GM23338 (cell line): ENCODE data around the gene ACTL6B. TPM values are rescaled to one million over a fixed set of nuclear protein-coding genes. Genes with fewer than 3 reads are reported as not detected.

Source experiments
- ATAC-seq: fragments of 200-7000 bp; cut with Tn5 transposase; 3 replicates; pipeline ENCODE4 v1.9.1; 2020
- DNase-seq: peaks from one replicate; pipeline ENCODE4 v3.0.0-alpha.2; 2015; ENCODE audit warnings: low spot score
- H2AFZ ChIP-seq: fragments of 200-600 bp; sonication (generic); 2 replicates; pipeline ENCODE4 v1.8.0; 2016; ENCODE audit warnings: antibody characterized with exemption, mild to moderate bottlenecking, moderate library complexity
- H3F3A ChIP-seq: fragments of 200-600 bp; sonication (generic); replicated peaks from 2 replicates; pipeline ENCODE4 v1.8.0; 2017; ENCODE audit warnings: antibody characterized with exemption, mixed run types, low read depth
- H3K27ac ChIP-seq: fragments of 200-600 bp; sonication (generic); 2 replicates; pipeline ENCODE4 v1.6.1; 2016; ENCODE audit warnings: low read depth
- H3K27me3 ChIP-seq: fragments of 200-600 bp; sonication (generic); 2 replicates; pipeline ENCODE4 v1.8.0; 2016; ENCODE audit warnings: mild to moderate bottlenecking, mixed run types, moderate library complexity; ENCODE audit not compliant: insufficient read depth
- H3K36me3 ChIP-seq: fragments of 200-600 bp; sonication (generic); 2 replicates; pipeline ENCODE4 v1.8.0; 2016; ENCODE audit warnings: mild to moderate bottlenecking; ENCODE audit not compliant: insufficient read depth
- H3K4me1 ChIP-seq: fragments of 200-600 bp; sonication (generic); 2 replicates; pipeline ENCODE4 v1.8.0; 2016; ENCODE audit warnings: mild to moderate bottlenecking, moderate library complexity; ENCODE audit not compliant: insufficient read depth
- H3K4me2 ChIP-seq: fragments of 200-600 bp; sonication (generic); 2 replicates; pipeline ENCODE4 v1.7.1; 2017; ENCODE audit warnings: mixed run types
- H3K4me3 ChIP-seq: fragments of 200-600 bp; sonication (generic); 2 replicates; pipeline ENCODE4 v1.6.1; 2016; ENCODE audit warnings: mixed run types
- H3K79me2 ChIP-seq: fragments of 200-600 bp; sonication (generic); replicated peaks from 2 replicates; pipeline ENCODE4 v1.8.0; 2017; ENCODE audit warnings: mild to moderate bottlenecking; ENCODE audit not compliant: insufficient read depth
- H3K9me2 ChIP-seq: fragments of 200-600 bp; sonication (generic); 2 replicates; pipeline ENCODE4 v1.8.0; 2017; ENCODE audit not compliant: insufficient read depth
- H4K20me1 ChIP-seq: fragments of 200-600 bp; sonication (generic); replicated peaks from 2 replicates; pipeline ENCODE4 v1.8.0; 2017; ENCODE audit warnings: mild to moderate bottlenecking; ENCODE audit not compliant: insufficient read depth
- H3K27ac Mint-ChIP-seq: 2 replicates; pipeline ENCODE4 v1.8.0; 2020; ENCODE audit warnings: inconsistent platforms, mild to moderate bottlenecking, moderate library complexity, mixed read lengths
- H3K27me3 Mint-ChIP-seq: 3 replicates; pipeline ENCODE4 v1.8.0; 2022; ENCODE audit warnings: low read depth, mild to moderate bottlenecking, moderate library complexity, mixed read lengths, inconsistent platforms; ENCODE audit not compliant: insufficient read depth, poor library complexity
- H3K36me3 Mint-ChIP-seq: 3 replicates; pipeline ENCODE4 v1.8.0; 2021; ENCODE audit warnings: low read depth, mild to moderate bottlenecking, inconsistent platforms, moderate library complexity, mixed read lengths
- H3K4me1 Mint-ChIP-seq: 3 replicates; pipeline ENCODE4 v1.8.0; 2020; ENCODE audit warnings: mild to moderate bottlenecking, inconsistent platforms, mixed read lengths
- H3K4me3 Mint-ChIP-seq: 3 replicates; pipeline ENCODE4 v1.8.0; 2021; ENCODE audit warnings: moderate library complexity, mild to moderate bottlenecking, inconsistent platforms, mixed read lengths
- H3K9me3 Mint-ChIP-seq: 3 replicates; pipeline ENCODE4 v1.8.0; 2020; ENCODE audit warnings: moderate library complexity, mild to moderate bottlenecking, inconsistent platforms, mixed read lengths
- CREB1 ChIP-seq: fragments of 250-450 bp; sonication (Bioruptor Pico); IDR thresholded peaks from 2 replicates; pipeline ENCODE4 v1.5.0; 2020; ENCODE audit warnings: low read depth, mild to moderate bottlenecking, moderate library complexity
- CTCF ChIP-seq, 2 experiments: fragments of 200-600 bp in 1 of 2; sonication (generic) in 1 of 2; conservative IDR thresholded peaks; 2 replicates each; pipeline versions ENCODE4 v1.5.1 to v1.6.1; 2016 to 2017; ENCODE audit warnings: antibody characterized with exemption in 2 of 2, low read depth in 2 of 2, mild to moderate bottlenecking in 2 of 2, moderate library complexity in 1 of 2
- ETS1 ChIP-seq: IDR thresholded peaks from 2 replicates; pipeline ENCODE4 v1.6.1; 2016; ENCODE audit warnings: antibody characterized with exemption
- EZH2 ChIP-seq: fragments of 200-600 bp; sonication (generic); IDR thresholded peaks from one replicate; pipeline ENCODE4 v1.8.0; 2017; ENCODE audit warnings: antibody characterized with exemption, mild to moderate bottlenecking, low read depth; ENCODE audit not compliant: unreplicated experiment
- EZH2phosphoT487 ChIP-seq: fragments of 200-600 bp; sonication (generic); IDR thresholded peaks from one replicate; pipeline ENCODE4 v1.8.1; 2018; ENCODE audit warnings: antibody characterized with exemption; ENCODE audit not compliant: unreplicated experiment
- JUNB ChIP-seq: IDR thresholded peaks from one replicate; pipeline ENCODE4 v1.6.1; 2016; ENCODE audit warnings: antibody characterized with exemption; ENCODE audit not compliant: unreplicated experiment
- NANOG ChIP-seq: IDR thresholded peaks from 2 replicates; pipeline ENCODE4 v1.6.1; 2016; ENCODE audit warnings: antibody characterized with exemption, borderline replicate concordance
- POLR2AphosphoS5 ChIP-seq: IDR thresholded peaks from 2 replicates; pipeline ENCODE4 v1.6.1; 2016; ENCODE audit warnings: antibody characterized with exemption, low read depth
- REST ChIP-seq: IDR thresholded peaks from one replicate; pipeline ENCODE4 v1.6.1; 2018; ENCODE audit warnings: antibody characterized with exemption; ENCODE audit not compliant: unreplicated experiment
- STAT1 ChIP-seq: IDR thresholded peaks from one replicate; pipeline ENCODE4 v1.6.1; 2016; ENCODE audit warnings: antibody characterized with exemption; ENCODE audit not compliant: unreplicated experiment
- ZNF114 ChIP-seq: fragments of 250-450 bp; sonication (Bioruptor Pico); IDR thresholded peaks from 2 replicates; pipeline ENCODE4 v1.5.0; 2020; ENCODE audit warnings: mild to moderate bottlenecking, moderate library complexity
- ZNF331 ChIP-seq: fragments of 250-450 bp; sonication (Bioruptor Pico); IDR thresholded peaks from 2 replicates; pipeline ENCODE4 v1.5.0; 2020; ENCODE audit warnings: low read depth, mild to moderate bottlenecking, moderate library complexity
- ZNF462 ChIP-seq: fragments of 250-450 bp; sonication (Bioruptor Pico); IDR thresholded peaks from 2 replicates; pipeline ENCODE4 v1.5.0; 2020; ENCODE audit warnings: mild to moderate bottlenecking, moderate library complexity
- polyA plus RNA-seq: library from polyadenylated mRNA; unstranded; fragments of >200 nt; fragmentation: Nextera tagmentation; extraction: Ambion mirVana; gene quantifications from 2 replicates; pipeline ENCODE4 v1.2.1, GENCODE V29; 2016
- total RNA-seq: library from RNA; depleted of rRNA; stranded (reverse); fragments of >200 nt; shearing (Covaris generic); gene quantifications from 2 replicates; pipeline ENCODE4 v1.2.3, GENCODE V29; 2014

ACTL6B gene
- total and polyA plus RNA-seq, 2 experiments from 2014 or later: 0.69 to 2.5 TPM

GRCh38 chr7:100665168-100665726, 9.0 kb upstream of the ACTL6B start:
- Histone ChIP-seq H3K9me2 (no peaks in the 10 kb centered on the region), H3K27me3 (no peaks in the 10 kb centered on the region), H3K27ac (no peak overlapping the region), H3K4me2 (no peak overlapping the region), H3K79me2 (no peaks in the 10 kb centered on the region), H3F3A (no peaks in the 10 kb centered on the region), H4K20me1 (no peaks in the 10 kb centered on the region), H2AFZ (no peak overlapping the region), H3K4me1 (no peaks in the 10 kb centered on the region), H3K36me3 (no peaks in the 10 kb centered on the region), H3K4me3 (no peak overlapping the region)
- ATAC-seq (no peak), DNase-seq (no peak)
- H3K27me3 Mint-ChIP-seq: peaks cover 7% of the 10 kb centered on the region
- H3K36me3 Mint-ChIP-seq: no peaks in the 10 kb centered on the region
- no peak for TF ChIP-seq REST
- no peak for TF ChIP-seq NANOG
- no peak for TF ChIP-seq ETS1
- TF ChIP-seq CREB1 (CRISPR knock-in tag): no peak
- TF ChIP-seq STAT1: no peak
- TF ChIP-seq EZH2phosphoT487: no peak
- TF ChIP-seq CTCF (conservative IDR thresholded peaks at IDR 0.05; ENCODE audit: low read depth in 2 of 2): no peak
- no peak for TF ChIP-seq ZNF114
- no peak for TF ChIP-seq POLR2AphosphoS5
- TF ChIP-seq ZNF462 (CRISPR knock-in tag): no peak
- no peak for TF ChIP-seq JUNB
- no peak for TF ChIP-seq EZH2
- no peak for TF ChIP-seq ZNF331 (CRISPR knock-in tag)
- no peak overlapping the region for H3K4me3 Mint-ChIP-seq
- no peaks in the 10 kb centered on the region; the same call in 2 of the 3 replicates for H3K9me3 Mint-ChIP-seq
- peaks cover 3% of the 10 kb centered on the region; the same call in 2 of the 3 replicates for H3K4me1 Mint-ChIP-seq
- H3K27ac Mint-ChIP-seq: no peak overlapping the region
